Progenitor cell of endocrine pancreas (in vitro differentiated cells): ENCODE results near the gene NCKIPSD. TPM values are rescaled to one million over a fixed set of nuclear protein-coding genes. Genes with fewer than 3 reads are reported as not detected.
A peak's percentile ranks its signal among the peaks of the same experiment; 100 is the strongest.

Experiments
- DNase-seq: peaks from one replicate; pipeline ENCODE4 v3.0.0; 2021; ENCODE audit warnings: low spot score; ENCODE audit not compliant: unreplicated experiment
- H3K27ac Mint-ChIP-seq: 2 replicates; pipeline ENCODE4 v1.8.0; 2021; ENCODE audit warnings: mild to moderate bottlenecking, moderate library complexity, mixed read lengths
- H3K27me3 Mint-ChIP-seq: 2 replicates; pipeline ENCODE4 v1.8.0; 2021; ENCODE audit warnings: mixed read lengths
- H3K36me3 Mint-ChIP-seq: 2 replicates; pipeline ENCODE4 v1.8.0; 2022; ENCODE audit warnings: mixed read lengths; ENCODE audit not compliant: insufficient read depth
- H3K4me1 Mint-ChIP-seq: 2 replicates; pipeline ENCODE4 v1.8.0; 2021; ENCODE audit warnings: low read depth, mixed read lengths
- H3K4me3 Mint-ChIP-seq: 2 replicates; pipeline ENCODE4 v1.8.0; 2021; ENCODE audit warnings: low read depth, mild to moderate bottlenecking, moderate library complexity, mixed read lengths
- H3K9me3 Mint-ChIP-seq: 2 replicates; pipeline ENCODE4 v1.8.0; 2021; ENCODE audit warnings: low read depth, mixed read lengths
- total RNA-seq: library from RNA; stranded (reverse); gene quantifications from 2 replicates; pipeline ENCODE4 v1.2.1, GENCODE V29; 2021
- TF ChIP-seq, protein P1 (sequence below): fragments of 200-600 bp; sonication (generic); IDR thresholded peaks from one replicate; pipeline ENCODE4 v1.5.0; 2021; ENCODE audit warnings: antibody characterized with exemption, mild to moderate bottlenecking; ENCODE audit not compliant: unreplicated experiment

Gene NCKIPSD
- total RNA-seq, 1 donor from 2014 or later: 32.0 TPM

GRCh38 chr3:48641396-48641795, 44.3 kb downstream of the NCKIPSD start:
- Mint-ChIP-seq H3K4me1 (peaks cover 5% of the 10 kb centered on the region), H3K36me3 (peaks cover 5% of the 10 kb centered on the region), H3K9me3 (no peaks in the 10 kb centered on the region), H3K27me3 (peaks cover 7% of the 10 kb centered on the region), H3K27ac (no peak overlapping the region), H3K4me3 (no peak overlapping the region)
- DNase-seq: no peak
- TF ChIP-seq, protein P1, sequence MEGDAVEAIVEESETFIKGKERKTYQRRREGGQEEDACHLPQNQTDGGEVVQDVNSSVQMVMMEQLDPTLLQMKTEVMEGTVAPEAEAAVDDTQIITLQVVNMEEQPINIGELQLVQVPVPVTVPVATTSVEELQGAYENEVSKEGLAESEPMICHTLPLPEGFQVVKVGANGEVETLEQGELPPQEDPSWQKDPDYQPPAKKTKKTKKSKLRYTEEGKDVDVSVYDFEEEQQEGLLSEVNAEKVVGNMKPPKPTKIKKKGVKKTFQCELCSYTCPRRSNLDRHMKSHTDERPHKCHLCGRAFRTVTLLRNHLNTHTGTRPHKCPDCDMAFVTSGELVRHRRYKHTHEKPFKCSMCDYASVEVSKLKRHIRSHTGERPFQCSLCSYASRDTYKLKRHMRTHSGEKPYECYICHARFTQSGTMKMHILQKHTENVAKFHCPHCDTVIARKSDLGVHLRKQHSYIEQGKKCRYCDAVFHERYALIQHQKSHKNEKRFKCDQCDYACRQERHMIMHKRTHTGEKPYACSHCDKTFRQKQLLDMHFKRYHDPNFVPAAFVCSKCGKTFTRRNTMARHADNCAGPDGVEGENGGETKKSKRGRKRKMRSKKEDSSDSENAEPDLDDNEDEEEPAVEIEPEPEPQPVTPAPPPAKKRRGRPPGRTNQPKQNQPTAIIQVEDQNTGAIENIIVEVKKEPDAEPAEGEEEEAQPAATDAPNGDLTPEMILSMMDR: no peak

- peaks cover 5% of the 10 kb centered on the region for H3K36me3 Mint-ChIP-seq
- no peaks in the 10 kb centered on the region for H3K9me3 Mint-ChIP-seq
- no peak overlapping the region for H3K4me3 Mint-ChIP-seq
- DNase-seq: no peak
- H3K27me3 Mint-ChIP-seq: peaks cover 7% of the 10 kb centered on the region
- no peak overlapping the region for H3K27ac Mint-ChIP-seq
- H3K4me1 Mint-ChIP-seq: peaks cover 10% of the 10 kb centered on the region
- TF ChIP-seq, protein P1: no peak
Observed at GRCh38 chr3:48639944-48640606, 45.6 kb downstream of the NCKIPSD start.

- Mint-ChIP-seq H3K36me3 (peaks cover 6% of the 10 kb centered on the region), H3K4me3 (no peak overlapping the region), H3K4me1 (peaks cover 15% of the 10 kb centered on the region), H3K27ac (no peak overlapping the region), H3K27me3 (peaks cover 12% of the 10 kb centered on the region), H3K9me3 (no peaks in the 10 kb centered on the region)
- TF ChIP-seq, protein P1: no peak
- DNase-seq: no peak
Observed at GRCh38 chr3:48637305-48637704, 48.4 kb downstream of the NCKIPSD start.

GRCh38 chr3:48636149-48636655, 49.5 kb downstream of the NCKIPSD start:
- H3K4me3 Mint-ChIP-seq: peak overlapping the region; percentile 74
- H3K36me3 Mint-ChIP-seq: peaks cover 6% of the 10 kb centered on the region
- no peak for DNase-seq
- peak overlapping the region; percentile 73 for H3K27ac Mint-ChIP-seq
- H3K27me3 Mint-ChIP-seq: peaks cover 12% of the 10 kb centered on the region
- H3K4me1 Mint-ChIP-seq: peaks cover 15% of the 10 kb centered on the region
- TF ChIP-seq, protein P1: no peak
- H3K9me3 Mint-ChIP-seq: no peaks in the 10 kb centered on the region

DNA sequence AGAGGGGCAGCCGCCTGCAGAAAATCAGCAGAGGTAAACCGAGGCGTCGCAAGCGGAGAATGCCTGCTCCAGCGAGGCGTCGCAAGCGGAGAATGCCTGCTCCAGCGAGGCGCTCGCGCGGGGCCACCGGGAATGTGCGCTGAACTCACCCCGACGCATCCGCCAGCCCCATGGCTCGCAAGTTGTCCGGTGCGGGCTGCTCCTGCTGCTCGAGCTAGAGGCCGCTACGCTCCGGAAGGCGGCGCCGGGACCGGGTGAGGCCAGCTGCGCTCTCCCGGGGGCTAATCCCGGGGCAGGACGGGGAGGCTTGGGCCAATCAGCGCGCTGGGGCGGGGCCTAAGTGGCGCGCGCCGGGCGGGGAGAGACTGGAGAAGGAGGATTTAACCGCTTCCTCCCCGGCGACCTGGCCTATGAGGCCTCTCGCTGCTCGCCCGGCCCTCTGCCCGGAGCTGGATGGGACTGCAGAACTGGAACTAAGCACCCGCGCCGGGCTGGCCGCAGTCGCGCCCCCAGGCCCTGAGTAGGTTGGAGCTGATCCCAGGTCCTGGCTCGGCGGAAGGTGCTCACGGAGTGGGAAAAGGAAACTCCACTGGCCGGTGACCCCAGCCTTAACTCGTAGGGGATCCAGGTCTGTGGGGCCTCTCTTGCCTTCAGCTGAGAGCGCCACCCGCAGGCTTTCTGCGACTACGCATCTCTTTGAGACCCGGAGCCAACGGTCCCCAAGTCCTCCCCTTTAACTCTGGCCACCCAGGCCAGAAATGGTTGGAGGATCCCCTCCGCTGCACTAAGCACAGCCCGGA, 50.3 kb downstream of the NCKIPSD start, which contains the start of gene SLC26A6:
Gene SLC26A6 (minus strand): TSS at position 240 of the 800 bp plus-strand sequence. CDS start 68 bp downstream, at position 172.
- peak within 1 kb of the TSS; percentile 74 for H3K4me3 Mint-ChIP-seq
- H3K9me3 Mint-ChIP-seq: no peaks in the 10 kb centered on the region
- peaks cover 6% of the 10 kb centered on the region for H3K36me3 Mint-ChIP-seq
- DNase-seq: peak; percentile 96
- TF ChIP-seq, protein P1: peak; percentile 56
- H3K4me1 Mint-ChIP-seq: peaks cover 15% of the 10 kb centered on the region
- peaks cover 12% of the 10 kb centered on the region for H3K27me3 Mint-ChIP-seq
- peak within 1 kb of the TSS; percentile 84 for H3K27ac Mint-ChIP-seq
